H9 (cell line): Measurements from ENCODE around the gene CRY2. TPM values are rescaled to one million over a fixed set of nuclear protein-coding genes. Genes with fewer than 3 reads are reported as not detected.

Source experiments
- DNase-seq: peaks from one replicate; pipeline ENCODE4 v3.0.0-alpha.2; 2017
- H2AFZ ChIP-seq: one replicate; pipeline ENCODE4 v1.6.1; 2013; ENCODE audit warnings: mild to moderate bottlenecking, low read length, control low read depth, moderate library complexity
- H2AK5ac ChIP-seq: 2 replicates; pipeline ENCODE4 v1.6.1; 2013; ENCODE audit warnings: low read length, control low read depth, mixed read lengths; ENCODE audit not compliant: insufficient read length
- H2BK120ac ChIP-seq: one replicate; pipeline ENCODE4 v1.6.1; 2013; ENCODE audit warnings: low read depth, mild to moderate bottlenecking, low read length, control low read depth, inconsistent platforms; ENCODE audit not compliant: poor library complexity, severe bottlenecking
- H2BK12ac ChIP-seq: 2 replicates; pipeline ENCODE4 v1.6.1; 2013; ENCODE audit warnings: low read length, control low read depth, mixed read lengths, low read depth; ENCODE audit not compliant: insufficient read length
- H2BK15ac ChIP-seq: 2 replicates; pipeline ENCODE4 v1.6.1; 2013; ENCODE audit warnings: low read depth, low read length, control low read depth
- H2BK20ac ChIP-seq: one replicate; pipeline ENCODE4 v1.6.1; 2013; ENCODE audit warnings: low read depth, mild to moderate bottlenecking, low read length, control low read depth, inconsistent platforms; ENCODE audit not compliant: poor library complexity, severe bottlenecking
- H2BK5ac ChIP-seq: 2 replicates; pipeline ENCODE4 v1.6.1; 2013; ENCODE audit warnings: low read length, control low read depth, mixed read lengths; ENCODE audit not compliant: insufficient read length
- H3K14ac ChIP-seq: 2 replicates; pipeline ENCODE4 v1.6.1; 2013; ENCODE audit warnings: low read length, control low read depth; ENCODE audit not compliant: insufficient read depth
- H3K18ac ChIP-seq: 2 replicates; pipeline ENCODE4 v1.6.1; 2013; ENCODE audit warnings: low read depth, mild to moderate bottlenecking, mixed read lengths, low read length, control low read depth; ENCODE audit not compliant: insufficient read length
- H3K23ac ChIP-seq: 2 replicates; pipeline ENCODE4 v1.6.1; 2013; ENCODE audit warnings: low read length, control low read depth, mixed read lengths, low read depth; ENCODE audit not compliant: insufficient read length
- H3K23me2 ChIP-seq: 2 replicates; pipeline ENCODE4 v1.6.1; 2013; ENCODE audit warnings: low read depth, mild to moderate bottlenecking, mixed read lengths, low read length, control low read depth; ENCODE audit not compliant: insufficient read length, poor library complexity, severe bottlenecking
- H3K27ac ChIP-seq: 2 replicates; pipeline ENCODE4 v1.5.1; 2013; ENCODE audit warnings: low read length, control low read depth, mixed read lengths, low read depth; ENCODE audit not compliant: insufficient read length
- H3K27me3 ChIP-seq: 2 replicates; pipeline ENCODE4 v1.6.1; 2013; ENCODE audit warnings: low read length, control low read depth, inconsistent platforms; ENCODE audit not compliant: insufficient read depth
- H3K4ac ChIP-seq: 2 replicates; pipeline ENCODE4 v1.6.1; 2013; ENCODE audit warnings: low read depth, mild to moderate bottlenecking, control low read depth, inconsistent platforms, low read length, moderate library complexity
- H3K4me1 ChIP-seq: 2 replicates; pipeline ENCODE4 v1.6.1; 2013; ENCODE audit warnings: low read length, control low read depth, inconsistent platforms; ENCODE audit not compliant: insufficient read depth
- H3K4me2 ChIP-seq: 2 replicates; pipeline ENCODE4 v1.6.1; 2013; ENCODE audit warnings: low read length, control low read depth, mixed read lengths; ENCODE audit not compliant: insufficient read length, insufficient read depth
- H3K56ac ChIP-seq: 2 replicates; pipeline ENCODE4 v1.6.1; 2013; ENCODE audit warnings: low read depth, mild to moderate bottlenecking, mixed read lengths, low read length, control low read depth; ENCODE audit not compliant: insufficient read length
- H3K79me1 ChIP-seq: 2 replicates; pipeline ENCODE4 v1.6.1; 2013; ENCODE audit warnings: low read depth, mild to moderate bottlenecking, moderate library complexity, low read length, control low read depth, inconsistent platforms; ENCODE audit not compliant: insufficient read depth, poor library complexity, severe bottlenecking
- H3K79me2 ChIP-seq: 2 replicates; pipeline ENCODE4 v1.6.1; 2013; ENCODE audit warnings: low read length, control low read depth, inconsistent platforms; ENCODE audit not compliant: insufficient read depth
- H3K9ac ChIP-seq: 2 replicates; pipeline ENCODE4 v1.6.1; 2013; ENCODE audit warnings: low read length, control low read depth, mixed read lengths; ENCODE audit not compliant: insufficient read length; ENCODE audit errors: extremely low read depth
- H3K9me3 ChIP-seq: one replicate; pipeline ENCODE4 v1.6.1; 2013; ENCODE audit warnings: low read depth, low read length, inconsistent platforms; ENCODE audit not compliant: control insufficient read depth
- H3T11ph ChIP-seq: one replicate; pipeline ENCODE4 v1.6.1; 2013; ENCODE audit warnings: mild to moderate bottlenecking, low read length, control low read depth, inconsistent platforms
- H4K20me1 ChIP-seq: one replicate; pipeline ENCODE4 v1.6.1; 2013; ENCODE audit not compliant: control insufficient read depth, insufficient read length, insufficient read depth
- H4K5ac ChIP-seq: 2 replicates; pipeline ENCODE4 v1.6.1; 2013; ENCODE audit warnings: low read depth, mild to moderate bottlenecking, mixed read lengths, low read length, control low read depth; ENCODE audit not compliant: insufficient read length
- H4K8ac ChIP-seq: replicated peaks from 2 replicates; pipeline ENCODE4 v1.6.1; 2013; ENCODE audit warnings: low read length, control low read depth, mixed read lengths, low read depth; ENCODE audit not compliant: insufficient read length
- H4K91ac ChIP-seq: 2 replicates; pipeline ENCODE4 v1.6.1; 2013; ENCODE audit warnings: low read depth, mild to moderate bottlenecking, moderate library complexity, mixed read lengths, low read length, control low read depth; ENCODE audit not compliant: insufficient read length
- H3K27ac Mint-ChIP-seq, 3 experiments: 2 replicates in 2 of 3; 3 replicates in 1 of 3; pipeline ENCODE4 v1.8.0; 2020 to 2021; ENCODE audit warnings: mixed read lengths in 3 of 3, mild to moderate bottlenecking in 1 of 3, moderate library complexity in 1 of 3
- H3K27me3 Mint-ChIP-seq: 2 replicates; pipeline ENCODE4 v1.8.0; 2021; ENCODE audit warnings: low read depth, mild to moderate bottlenecking, moderate library complexity, mixed read lengths
- H3K36me3 Mint-ChIP-seq, 3 experiments: 2 replicates in 2 of 3; 3 replicates in 1 of 3; pipeline ENCODE4 v1.8.0; 2020 to 2021; ENCODE audit warnings: low read depth in 3 of 3, mixed read lengths in 3 of 3; ENCODE audit not compliant: insufficient read depth in 1 of 3
- H3K4me1 Mint-ChIP-seq, 2 experiments: 2 replicates each; pipeline ENCODE4 v1.8.0; 2020; ENCODE audit warnings: mixed read lengths in 2 of 2
- H3K4me3 Mint-ChIP-seq, 2 experiments: 2 replicates in 1 of 2; 3 replicates in 1 of 2; pipeline ENCODE4 v1.8.0; 2020 to 2021; ENCODE audit warnings: mild to moderate bottlenecking in 2 of 2, mixed read lengths in 2 of 2, moderate library complexity in 1 of 2
- H3K9me3 Mint-ChIP-seq, 2 experiments: 2 replicates in 1 of 2; 3 replicates in 1 of 2; pipeline ENCODE4 v1.8.0; 2020; ENCODE audit warnings: mild to moderate bottlenecking in 2 of 2, mixed read lengths in 2 of 2, moderate library complexity in 1 of 2
- CTCF ChIP-seq: fragments of 200-600 bp; sonication (generic); conservative IDR thresholded peaks from 3 replicates; pipeline ENCODE4 v1.8.0; 2021; ENCODE audit warnings: antibody characterized with exemption, mild to moderate bottlenecking
- WGBS: extraction: QIAGEN DNeasy Blood & Tissue Kit; methylation state at CpG from one replicate; pipeline ENCODE4 v1.1.7; 2013; ENCODE audit warnings: missing lambda C conversion rate, low lambda C conversion rate, mixed read lengths; ENCODE audit not compliant: insufficient read length; ENCODE audit errors: extremely low coverage; 5-methylcytosine and 5-hydroxymethylcytosine counted together
- total RNA-seq: library from RNA; stranded (reverse); gene quantifications from 2 replicates; pipeline ENCODE4 v1.2.1, GENCODE V29; 2021

CRY2 gene
- total RNA-seq, 1 experiment from 2014 or later, result 14.4 TPM

GRCh38 chr11:45919806-45920530 lies 72.7 kb downstream of the CRY2 start:
- Histone ChIP-seq H2BK5ac (no peak overlapping the region), H2BK15ac (no peak overlapping the region), H3K56ac (no peak overlapping the region), H2BK12ac (no peak overlapping the region), H3T11ph (no peak overlapping the region), H4K8ac (no peak overlapping the region), H4K91ac (no peak overlapping the region), H3K4ac (no peak overlapping the region), H3K9me3 (no peaks in the 10 kb centered on the region), H2BK120ac (no peak overlapping the region), H3K9ac (no peak overlapping the region), H2AFZ (no peak overlapping the region), H3K23me2 (peaks cover 8% of the 10 kb centered on the region), H3K27me3 (no peaks in the 10 kb centered on the region; the same call in 1 of the 2 replicates), H3K4me1 (no peaks in the 10 kb centered on the region), H2BK20ac (no peak overlapping the region), H3K23ac (no peak overlapping the region), H3K18ac (peak overlapping the region; percentile 40), H4K5ac (no peak overlapping the region), H3K27ac (no peak overlapping the region), H3K4me2 (no peak overlapping the region), H4K20me1 (no peaks in the 10 kb centered on the region), H3K14ac (peak overlapping the region; percentile 19; the same call in 1 of the 2 replicates), H3K79me2 (no peaks in the 10 kb centered on the region; the same call in 1 of the 2 replicates), H2AK5ac (no peak overlapping the region), H3K79me1 (no peaks in the 10 kb centered on the region)
- peaks cover 12 to 26% (median 17%) of the 10 kb centered on the region in 3 experiments for H3K36me3 Mint-ChIP-seq
- H3K4me3 Mint-ChIP-seq, result peak overlapping the region; percentile 31 to 96; a peak in 4 of 5 replicates
- no peaks in the 10 kb centered on the region; a peak in 1 of 5 replicates for H3K9me3 Mint-ChIP-seq
- peaks cover 35 to 48% of the 10 kb centered on the region in 2 experiments for H3K4me1 Mint-ChIP-seq
- TF ChIP-seq CTCF, result no peak
- H3K27ac Mint-ChIP-seq, result peak overlapping the region in 2 of 3 experiments; percentile 86 to 96; a peak in 4 of 7 replicates
- DNase-seq, result no peak
- peaks cover 2% of the 10 kb centered on the region; the same call in 1 of the 2 replicates for H3K27me3 Mint-ChIP-seq
- WGBS, result no CpG with 5 or more reads among the region's 13 CpGs
